Activated CD4-positive, alpha-beta T cell treated with anti-CD3 and anti-CD28 coated beads, Interleukin-10, Interleukin-2, amounts not matched to agents 100 ng/mL and 50 ng/mL, durations not matched to agents 16 hours and 8 hours (primary cell): ENCODE results near the gene WDR38.

Experiments used
- DNase-seq: peaks from one replicate; pipeline ENCODE4 v3.0.0-alpha.2; 2020

WDR38 gene, protein sequence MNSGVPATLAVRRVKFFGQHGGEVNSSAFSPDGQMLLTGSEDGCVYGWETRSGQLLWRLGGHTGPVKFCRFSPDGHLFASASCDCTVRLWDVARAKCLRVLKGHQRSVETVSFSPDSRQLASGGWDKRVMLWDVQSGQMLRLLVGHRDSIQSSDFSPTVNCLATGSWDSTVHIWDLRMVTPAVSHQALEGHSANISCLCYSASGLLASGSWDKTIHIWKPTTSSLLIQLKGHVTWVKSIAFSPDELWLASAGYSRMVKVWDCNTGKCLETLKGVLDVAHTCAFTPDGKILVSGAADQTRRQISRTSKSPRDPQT

DNA sequence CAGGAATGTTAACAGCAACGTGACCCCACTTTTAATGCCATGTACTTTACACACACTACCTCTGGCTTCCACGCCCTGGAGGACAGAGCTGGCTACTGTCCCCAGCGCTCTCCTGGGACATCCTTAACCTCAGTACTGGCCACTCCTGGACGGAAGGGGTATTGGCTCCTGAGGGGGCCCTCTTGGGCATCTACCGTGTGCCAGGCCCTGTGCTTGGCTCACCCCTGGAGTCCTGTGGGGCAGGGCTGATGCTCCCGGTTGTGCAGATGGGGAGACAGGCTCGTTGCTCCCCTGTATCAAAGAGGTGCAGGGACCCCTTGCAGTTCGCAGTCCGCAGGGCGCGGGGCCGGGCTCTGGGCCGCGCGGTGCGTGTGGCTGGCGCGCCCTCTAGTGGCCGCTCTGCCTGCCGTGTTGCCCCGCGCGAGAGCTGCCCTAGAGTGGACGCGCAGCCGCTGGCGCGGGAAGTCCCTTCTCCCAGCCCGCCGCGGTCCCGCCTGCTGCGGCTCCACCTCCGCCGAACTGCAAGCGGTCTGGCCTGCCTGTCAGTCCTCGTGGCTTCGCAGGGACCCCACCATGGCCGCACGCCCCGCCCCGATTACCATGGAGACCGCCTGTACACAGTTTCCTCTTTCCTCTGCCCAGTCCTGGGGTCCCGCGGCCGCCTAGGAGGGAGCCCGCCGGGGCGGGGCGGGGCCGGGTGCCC lies at the start of gene WDR38:
Gene WDR38, plus strand, starts transcription at position 632 of the 703 bp plus-strand sequence. CDS start 72 bp downstream, outside the sequence.
- DNase-seq = peak; percentile 86

DNA sequence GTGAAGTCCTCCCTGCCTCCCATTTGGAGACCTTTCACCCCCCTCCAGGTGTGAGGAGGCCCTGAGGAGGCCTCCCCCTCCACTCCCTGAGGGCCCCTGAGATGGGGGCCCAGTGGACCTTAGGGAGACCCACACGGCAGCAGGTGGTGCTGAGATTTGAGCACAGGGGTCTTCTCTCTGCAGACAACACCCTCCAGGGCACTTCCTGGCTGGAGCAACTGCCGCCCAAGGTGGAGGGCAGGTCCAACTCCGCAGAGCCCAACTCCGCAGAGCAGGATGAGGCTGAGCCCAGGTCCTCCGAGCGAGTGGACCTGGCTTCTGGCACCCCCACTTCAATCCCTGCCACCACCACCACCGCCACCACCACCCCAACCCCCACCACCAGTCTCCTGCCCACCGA lies 49.3 kb upstream of the WDR38 start:
- no peak for DNase-seq

DNA sequence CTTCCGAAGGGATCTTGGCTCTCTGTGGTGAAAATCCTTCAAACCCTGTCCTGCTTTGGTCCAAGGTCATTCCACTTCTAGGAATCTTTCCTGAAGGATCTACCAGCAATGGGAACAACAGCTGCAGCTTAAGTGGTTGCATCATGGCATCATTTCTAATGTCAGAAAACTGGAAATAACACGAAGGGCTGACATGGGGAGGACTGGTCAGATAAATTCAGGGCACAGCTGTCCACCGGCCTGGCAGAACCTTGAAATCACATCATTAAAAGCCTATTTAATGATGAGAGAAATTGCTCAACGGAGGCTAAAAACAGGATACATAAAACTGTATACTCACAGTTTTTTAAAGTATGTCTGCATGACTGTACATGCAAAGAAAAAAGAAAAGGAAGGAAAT lies 48.1 kb upstream of the WDR38 start:
- DNase-seq = no peak

DNA sequence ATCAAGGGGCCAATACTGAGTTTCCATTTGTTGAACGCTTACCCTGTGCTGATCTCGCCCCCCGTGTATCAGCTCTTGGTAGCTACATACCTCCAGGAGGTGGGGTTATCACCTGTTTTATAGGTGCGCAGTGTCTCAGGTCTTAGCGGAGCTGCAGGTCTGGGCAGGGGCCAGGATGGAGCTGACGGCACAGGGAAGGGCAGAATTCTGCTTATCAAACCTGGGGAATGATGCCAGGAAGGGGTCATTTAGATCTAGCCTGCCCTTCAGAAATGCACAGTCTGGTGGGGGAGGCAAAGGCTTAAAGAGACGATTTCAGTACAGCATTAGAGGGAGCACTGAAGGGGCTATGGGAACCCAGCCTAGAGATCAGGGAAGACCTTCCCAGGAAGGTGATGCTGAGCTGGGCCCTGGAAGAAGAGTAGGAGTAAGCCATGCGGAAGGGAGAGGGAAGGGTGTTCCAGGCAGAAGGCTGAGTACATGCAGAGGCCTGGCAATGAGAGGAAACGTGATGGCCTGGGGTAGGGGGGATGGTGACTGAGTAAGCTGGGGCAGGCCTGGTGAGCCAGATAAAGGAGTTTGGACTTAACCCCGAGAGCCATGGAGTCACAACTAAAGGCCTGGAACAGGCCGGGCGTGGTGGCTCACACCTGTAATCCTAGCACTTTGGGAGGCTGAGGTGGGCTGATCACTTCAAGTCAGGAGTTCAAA lies 44.9 kb upstream of the WDR38 start:
- no peak for DNase-seq

DNA sequence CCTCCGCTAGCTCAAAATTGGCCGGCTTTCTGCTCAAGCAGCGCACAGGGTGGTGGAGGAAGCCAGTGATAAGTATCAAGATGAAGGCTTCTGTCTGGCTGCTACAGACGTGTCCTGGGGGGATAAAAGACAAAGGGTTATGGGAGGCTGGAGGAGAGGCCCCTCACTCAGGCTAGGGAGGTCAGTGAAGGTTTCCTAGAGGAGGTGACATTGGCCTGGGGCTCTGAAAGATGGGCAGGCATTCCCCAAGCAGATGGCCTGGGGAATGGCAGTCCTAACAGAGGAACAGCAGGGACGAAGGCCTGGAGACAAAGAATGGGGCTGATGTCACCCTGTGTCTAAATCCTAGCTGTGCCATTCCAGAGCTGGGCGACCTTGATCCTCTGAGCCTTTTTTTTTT lies 44.0 kb upstream of the WDR38 start:
- DNase-seq = no peak

DNA sequence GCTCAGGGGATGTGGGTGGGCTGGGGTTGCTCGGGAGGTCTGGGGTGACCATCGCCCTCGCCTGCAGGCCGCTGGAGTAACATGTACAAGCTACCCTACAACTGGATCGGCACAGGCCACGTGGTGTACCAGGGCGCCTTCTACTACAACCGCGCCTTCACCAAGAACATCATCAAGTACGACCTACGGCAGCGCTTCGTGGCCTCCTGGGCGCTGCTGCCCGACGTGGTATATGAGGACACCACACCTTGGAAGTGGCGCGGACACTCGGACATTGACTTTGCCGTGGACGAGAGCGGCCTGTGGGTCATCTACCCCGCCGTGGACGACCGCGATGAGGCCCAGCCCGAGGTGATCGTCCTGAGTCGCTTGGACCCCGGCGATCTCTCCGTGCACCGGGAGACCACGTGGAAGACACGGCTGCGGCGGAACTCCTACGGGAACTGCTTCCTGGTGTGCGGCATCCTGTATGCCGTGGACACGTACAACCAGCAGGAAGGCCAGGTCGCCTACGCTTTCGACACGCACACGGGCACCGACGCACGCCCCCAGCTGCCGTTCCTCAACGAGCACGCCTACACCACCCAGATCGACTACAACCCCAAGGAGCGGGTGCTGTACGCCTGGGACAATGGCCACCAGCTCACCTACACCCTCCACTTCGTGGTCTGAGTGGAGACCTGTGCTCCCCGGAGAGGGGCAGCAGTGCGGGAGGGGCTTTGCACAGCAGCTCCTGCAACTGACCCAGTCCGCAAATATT lies 43.3 kb upstream of the WDR38 start:
- DNase-seq = no peak

DNA sequence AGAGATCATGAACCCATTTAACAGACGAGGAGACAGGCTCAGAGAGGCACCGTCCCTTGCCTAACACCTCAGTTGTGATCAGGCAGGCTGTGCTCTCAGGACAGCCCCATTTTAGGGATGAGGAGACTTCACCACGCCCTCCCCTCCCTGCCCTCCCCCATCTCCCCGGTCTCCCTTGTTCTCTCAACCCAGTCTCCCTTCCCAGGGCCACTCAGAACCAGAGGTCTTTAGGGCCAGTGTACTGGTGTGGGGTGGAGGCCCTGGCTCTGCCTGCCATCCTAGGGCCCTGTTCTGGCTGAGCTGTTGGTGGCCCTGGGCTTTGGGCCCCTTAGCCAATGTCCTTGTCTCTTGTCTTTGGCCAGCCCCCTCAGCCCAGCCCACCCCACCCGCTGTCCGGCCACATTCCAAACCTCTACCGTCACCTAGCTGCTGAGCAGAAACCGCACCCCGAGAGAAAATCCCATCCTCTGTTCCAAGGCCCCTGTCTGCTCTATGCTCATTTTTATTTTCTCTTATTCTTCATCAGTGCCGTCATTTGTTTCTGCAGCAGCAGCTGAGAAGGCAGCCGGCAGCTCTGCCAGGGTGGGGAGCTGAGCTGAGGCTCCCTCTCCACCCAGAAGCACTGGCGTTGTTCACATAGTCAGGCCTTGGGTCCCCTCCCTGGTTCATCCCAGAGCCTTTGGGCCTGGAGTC lies 42.5 kb upstream of the WDR38 start:
- no peak for DNase-seq

DNA sequence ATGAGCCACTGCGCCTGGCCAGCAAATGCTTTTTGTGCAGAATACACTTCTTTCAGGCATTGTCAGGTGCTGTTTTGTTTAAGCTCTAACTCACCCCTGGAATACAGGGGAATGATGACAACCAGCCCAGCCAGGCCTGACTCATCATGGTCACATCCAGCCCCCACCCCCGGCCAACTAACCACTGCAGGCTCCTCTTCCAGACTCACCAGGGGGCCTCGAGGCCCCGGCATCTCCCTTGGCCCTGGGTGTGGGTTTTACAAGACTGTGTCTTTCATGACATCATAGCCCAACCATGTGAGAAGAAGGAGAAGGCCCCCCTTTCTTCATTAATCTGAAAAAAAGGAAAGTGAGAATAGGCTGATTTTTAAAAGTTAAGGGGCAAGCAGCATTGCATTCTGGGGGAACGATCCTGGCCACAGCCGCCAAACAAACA lies 40.8 kb upstream of the WDR38 start:
- no peak for DNase-seq

DNA sequence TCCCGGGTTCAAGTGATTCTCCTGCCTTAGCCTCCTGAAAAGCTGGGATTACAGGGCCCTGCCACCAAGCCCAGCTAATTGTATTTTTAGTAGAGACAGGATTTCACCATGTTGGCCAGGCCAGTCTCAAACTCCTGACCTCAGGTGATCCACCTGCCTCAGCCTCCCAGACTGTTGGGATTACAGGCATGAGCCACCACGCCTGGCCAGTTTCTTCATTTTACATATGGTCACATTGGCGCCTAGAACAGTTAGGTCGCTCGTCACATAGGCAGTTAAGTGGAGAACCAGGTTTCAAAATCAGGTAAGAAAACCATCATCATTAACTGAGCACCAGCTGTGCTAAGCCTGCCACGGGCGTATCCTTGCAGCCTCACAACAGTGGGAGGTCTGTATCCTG lies 40.2 kb upstream of the WDR38 start:
- DNase-seq = no peak

DNA sequence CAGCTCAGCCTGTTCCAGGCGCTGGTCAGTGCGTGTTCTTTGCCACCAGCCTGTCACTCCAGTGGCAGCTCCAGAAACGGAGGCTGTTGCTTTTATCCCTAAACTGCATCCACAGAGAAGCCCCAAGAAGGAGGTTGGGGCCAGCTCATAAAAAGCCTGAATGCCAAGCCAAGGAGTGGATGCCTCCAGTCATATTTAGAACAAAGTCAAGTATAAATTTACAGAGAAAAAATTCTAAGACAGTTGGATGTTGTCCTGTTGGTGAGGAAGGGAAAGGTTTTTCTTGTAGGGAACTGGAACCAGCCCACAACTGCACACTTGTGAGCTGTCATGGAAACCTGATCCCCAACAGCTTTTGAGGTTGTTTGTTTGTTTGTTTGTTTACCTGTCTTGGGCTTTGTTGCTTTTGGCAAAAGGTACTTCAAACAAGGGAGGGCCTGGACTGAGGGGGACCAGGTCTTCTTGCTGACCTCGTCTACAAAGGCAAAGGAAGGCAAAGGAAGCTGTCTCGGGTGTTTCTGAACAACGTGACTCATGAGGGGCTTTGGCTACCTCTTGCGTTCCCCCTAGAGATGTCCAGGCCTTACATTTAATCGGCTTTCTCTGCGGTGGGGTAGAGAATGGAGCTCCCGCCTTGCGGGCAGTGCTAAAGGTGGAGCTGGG lies 39.6 kb upstream of the WDR38 start:
- no peak for DNase-seq

DNA sequence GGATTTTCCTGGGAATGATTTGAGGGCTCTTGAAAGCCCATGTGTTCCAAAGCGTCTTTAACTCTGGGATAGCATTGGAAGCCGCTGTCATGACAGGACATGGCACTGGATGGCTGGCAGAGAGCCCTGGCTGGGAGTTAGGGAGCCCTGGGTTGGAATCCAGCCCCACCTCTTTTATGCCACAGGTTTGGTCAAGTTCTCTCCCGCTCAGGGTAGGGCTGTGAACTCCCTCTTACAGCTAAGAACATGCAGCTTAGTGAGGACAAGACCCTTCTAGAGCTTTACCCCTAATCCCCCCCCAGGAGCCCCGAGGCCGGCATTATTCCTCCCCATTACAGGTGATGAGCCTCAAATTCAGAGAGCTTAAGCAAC lies 39.1 kb upstream of the WDR38 start:
- DNase-seq = no peak

DNA sequence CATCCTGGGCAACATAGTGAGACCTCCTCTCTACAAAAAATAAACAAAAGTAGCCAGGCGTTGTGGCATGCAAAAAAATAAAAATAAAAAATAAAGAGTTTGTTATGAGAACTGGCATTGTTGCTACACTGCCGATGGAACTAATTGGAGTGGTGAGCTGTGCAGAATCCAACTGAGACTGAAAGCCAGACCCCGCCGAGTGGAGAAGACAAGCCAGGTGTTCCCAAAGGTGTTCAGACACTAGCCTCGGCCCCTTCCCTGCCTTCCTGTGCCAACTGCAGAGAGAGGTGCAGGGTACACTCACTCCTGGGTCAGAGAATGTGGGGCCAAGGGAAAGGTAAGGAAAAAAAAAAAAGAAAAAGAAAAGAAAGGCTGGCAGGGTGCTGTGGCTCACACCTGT lies 37.7 kb upstream of the WDR38 start:
- no peak for DNase-seq

DNA sequence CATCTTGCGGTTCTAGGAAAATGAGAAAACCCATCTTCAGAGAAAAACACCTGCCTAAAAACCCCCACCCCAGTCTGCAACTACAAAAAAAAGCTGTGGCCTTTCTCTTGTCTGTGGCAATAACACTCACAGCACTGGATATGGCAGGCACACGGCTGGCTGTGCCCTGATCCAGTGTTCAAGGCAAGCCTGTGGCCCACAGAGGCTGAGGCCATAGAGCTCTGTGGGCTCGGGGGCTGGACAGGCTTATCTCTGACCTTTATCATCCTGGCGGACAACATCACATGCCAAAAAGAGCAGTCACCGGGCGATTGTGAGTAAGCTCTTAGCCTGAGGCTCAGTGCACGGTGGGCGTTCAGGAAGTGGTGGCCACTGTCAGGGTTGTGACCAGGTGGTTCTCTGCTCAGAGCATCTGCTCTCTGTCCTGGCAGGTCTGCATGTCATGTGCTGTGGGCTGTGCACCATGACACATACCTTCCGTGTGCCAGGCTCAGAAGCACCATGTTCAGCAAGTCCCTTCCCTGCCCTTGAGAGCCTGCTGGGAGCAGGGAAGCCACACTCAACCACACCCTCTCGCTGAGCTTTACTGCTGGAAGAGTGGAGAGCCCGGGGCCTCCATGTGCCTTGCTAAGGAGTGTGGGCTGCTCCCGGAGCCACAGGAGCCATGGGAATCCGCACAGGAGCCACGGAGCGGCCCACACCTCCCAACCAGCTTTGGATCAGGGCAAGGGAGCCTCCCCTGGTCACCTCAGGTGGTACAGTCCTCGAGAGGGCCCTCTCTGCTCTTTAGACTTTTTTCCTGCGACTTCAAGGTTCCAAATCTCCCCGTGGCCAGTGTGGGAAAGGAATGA lies 34.6 kb upstream of the WDR38 start:
- peak; percentile 13 for DNase-seq

DNA sequence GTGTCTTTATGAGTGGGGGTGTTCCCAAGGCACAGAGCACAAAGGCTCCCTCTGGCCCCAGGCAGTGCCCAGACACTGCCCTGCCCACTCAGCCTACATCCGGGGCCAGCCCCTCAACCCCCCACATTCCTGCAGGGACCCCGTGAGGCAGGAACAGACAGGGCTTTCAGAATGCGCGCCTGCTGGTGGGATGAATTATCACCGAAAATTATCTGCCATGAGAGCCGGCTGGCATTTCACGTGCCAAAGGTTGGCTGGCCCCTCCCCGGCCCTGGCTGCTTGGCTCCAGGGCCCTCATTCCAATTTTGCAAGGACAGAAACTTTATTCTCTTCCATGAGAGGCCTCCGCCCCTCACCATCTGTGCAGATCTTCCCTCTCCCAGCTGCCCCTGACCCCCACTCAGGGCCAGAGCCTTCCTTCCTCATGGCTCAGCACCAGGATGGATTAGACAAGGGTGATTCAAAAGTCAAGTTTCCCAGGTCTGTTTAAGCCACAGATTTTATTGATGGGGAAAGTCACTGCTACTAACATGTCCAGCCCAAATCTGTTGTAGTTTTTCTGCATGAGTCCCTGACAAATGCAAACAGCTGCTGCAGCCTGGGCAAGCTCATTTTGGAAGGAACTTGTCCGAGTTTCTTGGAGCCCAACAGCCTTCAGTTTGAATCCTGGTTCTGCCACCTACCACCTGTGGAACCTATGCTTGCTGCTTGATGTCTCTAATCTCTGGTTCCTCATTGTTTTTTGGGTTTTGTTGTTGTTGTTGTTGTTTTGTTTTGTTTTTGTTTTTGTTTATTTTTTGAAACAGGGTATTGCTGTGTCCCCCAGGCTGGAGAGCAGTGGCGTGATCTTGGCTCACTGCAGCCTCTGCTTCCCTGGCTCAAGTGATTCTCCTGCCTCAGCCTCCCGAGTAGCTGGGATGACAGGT lies 32.3 kb upstream of the WDR38 start:
- no peak for DNase-seq

DNA sequence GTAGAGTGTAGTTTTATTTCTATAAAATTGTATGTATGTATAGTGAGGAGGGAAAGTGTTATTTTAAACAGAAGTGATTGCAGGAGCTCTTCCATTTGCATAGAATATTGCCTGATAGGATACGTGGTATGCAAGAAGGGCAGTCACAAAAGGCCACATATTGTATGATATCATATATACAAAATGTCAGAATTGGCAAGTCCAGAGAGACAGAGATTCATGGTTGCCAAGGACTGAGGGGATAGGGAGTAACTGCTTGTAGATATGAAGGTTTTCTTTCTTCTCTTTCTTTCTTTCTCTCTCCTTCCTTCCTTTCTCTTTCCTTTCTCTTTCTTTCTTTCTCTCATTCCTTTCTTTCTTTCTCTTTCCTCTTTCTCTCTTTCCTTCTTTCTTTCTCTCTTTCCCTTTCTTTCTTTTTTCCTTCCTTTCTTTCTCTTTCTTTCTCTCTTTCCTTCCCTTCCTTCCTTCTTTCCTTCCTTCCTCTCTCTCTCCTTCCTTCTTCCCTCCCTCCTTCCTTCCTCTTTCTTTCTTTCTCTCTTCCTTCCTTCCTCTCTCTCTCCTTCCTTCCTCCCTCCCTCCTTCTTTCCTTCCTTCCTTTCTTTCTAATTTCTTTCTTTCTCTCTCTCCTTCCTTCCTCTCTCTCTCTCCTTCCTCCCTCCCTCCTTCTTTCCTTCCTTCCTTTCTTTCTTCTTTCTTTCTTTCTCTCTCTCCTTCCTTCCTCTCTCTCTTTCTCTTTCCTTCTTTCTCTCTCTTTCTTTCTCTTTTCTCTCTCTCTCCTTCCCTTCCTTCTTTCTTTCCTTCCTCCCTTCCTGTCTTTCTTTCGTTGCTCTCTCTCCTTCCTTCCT lies 24.5 kb upstream of the WDR38 start:
- no peak for DNase-seq

DNA sequence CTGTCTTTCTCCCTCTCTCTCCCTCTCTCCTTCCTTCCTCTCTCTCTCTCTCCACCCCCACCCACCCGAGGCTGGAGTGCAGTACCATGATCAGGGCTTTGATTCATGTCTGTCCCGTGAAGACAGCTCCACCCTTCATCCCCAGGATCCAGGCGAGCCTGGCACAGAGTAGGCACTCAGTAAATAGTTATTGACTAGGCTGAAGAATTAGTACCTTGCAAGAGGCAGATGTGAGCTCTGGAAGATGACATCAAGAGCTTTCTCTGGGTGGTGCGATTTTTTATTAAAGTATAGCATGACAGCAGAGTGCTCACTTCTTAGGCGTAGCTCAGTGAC lies 24.0 kb upstream of the WDR38 start:
- DNase-seq = no peak

DNA sequence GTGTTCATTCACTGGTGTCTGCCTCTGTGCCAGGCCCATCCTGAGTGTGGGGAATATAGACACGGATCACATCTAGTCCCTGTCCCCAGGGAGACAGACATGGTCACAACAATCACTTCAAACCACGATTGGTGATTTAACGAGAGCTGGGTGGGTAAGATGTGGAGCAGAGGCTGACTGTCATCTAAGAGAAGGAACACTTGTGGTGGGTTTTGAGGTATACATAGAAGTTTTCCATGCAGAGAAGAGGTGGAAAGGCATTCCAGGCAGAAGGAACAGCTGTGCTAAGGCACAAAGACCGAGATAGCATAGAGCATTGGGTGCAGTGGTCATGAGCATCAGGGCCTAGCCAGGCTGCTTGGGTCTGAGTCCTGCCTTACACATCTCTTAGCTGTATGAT lies 22.7 kb upstream of the WDR38 start:
- DNase-seq = no peak

DNA sequence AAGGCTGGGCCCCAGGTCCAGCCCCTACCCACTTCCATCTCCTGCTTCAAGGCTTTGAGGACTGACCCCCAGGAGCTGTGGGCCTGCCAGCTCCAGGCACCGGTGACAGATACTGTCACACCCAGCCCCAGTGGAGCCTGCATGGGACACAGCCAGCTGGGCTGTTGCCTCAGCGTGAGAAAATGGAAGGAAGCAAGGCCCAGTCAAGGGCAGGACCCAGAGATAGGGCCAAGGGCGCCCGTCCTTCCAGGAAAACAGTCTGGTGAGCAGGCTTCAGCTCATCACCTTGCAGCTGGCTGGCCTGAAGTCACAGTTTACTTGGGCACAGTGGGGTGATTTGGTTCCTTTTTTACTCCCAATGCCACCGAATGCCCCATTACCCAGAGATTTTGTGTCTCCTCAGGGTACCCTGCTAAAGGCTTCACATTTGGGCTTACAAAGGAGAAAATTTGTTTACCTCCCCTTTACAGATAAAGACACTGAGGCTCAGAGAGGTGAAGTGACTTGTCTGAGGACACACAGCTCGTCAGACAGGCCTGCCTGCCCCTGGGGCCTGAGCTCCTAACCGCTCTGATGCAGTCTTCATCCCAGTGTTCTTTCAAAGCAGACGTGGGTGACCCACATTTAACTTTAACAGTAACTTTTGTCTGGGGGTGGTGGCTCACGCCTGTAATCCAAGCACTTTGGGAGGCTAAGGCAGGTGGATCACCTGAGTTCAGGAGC lies 21.5 kb upstream of the WDR38 start:
- no peak for DNase-seq
